ENCODE results near the gene TMEM9.

TMEM9 gene

GRCh38 chr1:201105688-201106087 is 48.6 kb downstream of the TMEM9 start:
- no peak for DNase-seq (ENCODE audit: low spot score)

DNA sequence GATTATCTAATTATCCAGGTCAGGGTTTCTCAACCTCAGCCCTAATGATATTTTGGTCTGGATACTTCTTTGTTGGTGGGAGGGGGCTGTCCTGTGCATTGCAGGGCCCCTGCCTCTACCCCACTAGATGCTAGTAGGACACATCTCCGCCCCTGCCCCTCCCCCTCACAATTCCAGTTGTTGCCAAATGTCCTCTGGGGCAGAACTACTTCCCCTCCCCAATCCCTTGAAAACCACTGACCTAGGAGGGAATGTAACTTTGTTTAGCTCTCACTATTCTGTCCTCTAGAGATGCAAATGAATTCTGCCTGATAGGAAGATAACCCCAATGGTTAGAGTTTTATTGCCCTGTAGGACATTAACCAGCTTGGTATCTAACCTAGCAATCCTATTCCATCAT is 50.1 kb downstream of the TMEM9 start:
- DNase-seq (ENCODE audit: low spot score), result no peak

DNA sequence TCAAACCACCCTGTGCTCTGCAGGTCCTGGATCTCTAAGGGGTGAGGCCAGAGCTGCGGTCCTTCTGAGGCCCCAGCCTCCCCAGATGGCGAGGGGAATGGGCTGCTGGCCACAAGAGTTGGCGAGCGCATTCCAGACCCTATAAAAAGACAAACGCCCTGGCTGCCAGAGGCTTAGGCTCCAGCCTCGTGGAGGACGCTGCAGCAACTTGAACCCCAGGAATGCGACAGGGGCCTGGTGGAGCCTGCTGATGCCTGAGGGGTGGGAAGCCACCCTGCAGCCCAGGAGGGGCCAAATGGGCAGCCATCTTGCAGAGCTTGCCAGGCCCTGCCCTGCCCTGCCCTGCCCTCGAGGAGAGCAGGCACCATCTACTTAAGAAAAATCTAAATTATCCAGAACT is 50.6 kb downstream of the TMEM9 start:
- no peak for DNase-seq (ENCODE audit: low spot score)

DNA sequence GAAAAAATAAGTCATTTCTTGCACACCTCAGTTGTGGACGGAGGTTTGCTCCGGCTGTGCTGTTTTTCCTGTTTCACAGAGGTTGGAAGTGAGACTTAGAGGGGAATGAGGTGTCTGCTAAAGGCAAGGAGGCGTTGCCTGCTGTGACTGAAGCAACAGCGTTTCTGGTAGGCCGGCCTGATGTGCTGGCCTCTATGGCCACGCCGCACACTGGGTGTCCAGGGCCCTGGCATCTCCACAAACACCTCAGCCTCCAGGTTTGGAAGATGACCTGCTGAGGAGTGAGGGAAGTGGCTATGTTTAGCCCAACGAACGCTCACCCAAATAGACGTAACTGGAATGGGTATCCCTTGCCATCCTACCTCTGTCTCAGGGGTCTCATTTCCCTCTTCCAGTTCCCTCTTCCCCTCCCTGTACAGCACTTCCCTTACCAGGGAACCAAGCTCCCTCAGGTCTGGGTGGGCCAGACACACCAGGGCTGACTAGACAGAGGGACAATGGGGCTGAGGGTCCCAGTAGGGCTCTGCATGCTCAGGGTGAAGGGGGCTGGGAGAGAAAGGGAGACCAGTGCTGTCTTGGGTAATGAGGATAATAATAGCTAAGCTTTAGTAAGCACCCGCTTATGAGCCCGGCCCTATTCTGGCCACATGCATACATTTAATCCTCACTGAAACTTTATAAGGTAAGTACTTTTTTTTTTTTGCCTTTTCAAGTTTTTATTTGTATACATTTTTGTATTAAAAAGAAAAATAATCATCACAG is 53.9 kb downstream of the TMEM9 start:
- DNase-seq (ENCODE audit: low spot score), result no peak

GRCh38 chr1:201098992-201099677 is 55.1 kb downstream of the TMEM9 start:
- DNase-seq (ENCODE audit: low spot score), result no peak

GRCh38 chr1:201096977-201097856 is 57.1 kb downstream of the TMEM9 start:
- DNase-seq (ENCODE audit: low spot score), result no peak

DNA sequence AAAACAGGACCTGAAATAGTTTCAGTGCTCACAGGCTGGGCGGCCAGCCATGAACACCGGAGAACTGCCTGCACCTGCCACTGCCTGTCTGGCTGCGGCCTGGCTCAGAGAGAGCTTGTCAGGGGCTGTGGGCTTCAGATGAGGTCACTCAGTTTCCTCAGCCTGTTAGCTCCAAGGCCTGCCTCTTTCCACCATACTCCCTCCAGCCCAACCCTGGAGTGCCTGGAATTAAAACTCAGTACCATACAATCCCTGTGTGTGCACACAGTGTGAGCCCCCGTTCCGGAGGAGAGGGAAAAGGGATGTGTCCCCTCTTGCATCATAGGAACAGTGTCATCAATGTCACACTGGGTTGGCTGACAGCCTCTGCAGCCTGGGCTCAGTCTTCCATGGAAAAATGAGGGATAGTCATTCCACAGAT is 58.2 kb downstream of the TMEM9 start:
- DNase-seq (ENCODE audit: low spot score), result no peak

GRCh38 chr1:201095581-201095980 is 58.7 kb downstream of the TMEM9 start:
- no peak for DNase-seq (ENCODE audit: low spot score)

GRCh38 chr1:201094832-201095231 is 59.4 kb downstream of the TMEM9 start:
- no peak for DNase-seq (ENCODE audit: low spot score)

DNA sequence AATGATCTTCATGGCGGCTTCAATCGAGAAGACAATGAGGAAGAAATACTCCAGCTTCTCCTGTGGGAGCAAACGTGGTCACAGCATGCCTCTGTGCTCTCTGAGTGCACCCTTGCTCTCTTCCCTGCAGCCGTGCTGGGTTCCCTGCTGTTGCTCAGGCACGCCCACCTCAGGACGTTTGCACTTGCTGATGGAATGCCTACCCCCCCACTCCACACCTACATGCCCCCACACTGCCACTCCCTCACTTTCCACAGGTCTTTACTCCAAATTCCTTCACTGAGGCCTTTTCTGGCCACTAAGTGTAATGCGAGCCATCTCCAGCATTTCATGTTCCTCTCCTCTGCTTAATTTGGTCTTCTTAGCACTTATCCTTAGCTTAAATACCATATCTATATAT is 60.3 kb downstream of the TMEM9 start:
- no peak for DNase-seq (ENCODE audit: low spot score)

DNA sequence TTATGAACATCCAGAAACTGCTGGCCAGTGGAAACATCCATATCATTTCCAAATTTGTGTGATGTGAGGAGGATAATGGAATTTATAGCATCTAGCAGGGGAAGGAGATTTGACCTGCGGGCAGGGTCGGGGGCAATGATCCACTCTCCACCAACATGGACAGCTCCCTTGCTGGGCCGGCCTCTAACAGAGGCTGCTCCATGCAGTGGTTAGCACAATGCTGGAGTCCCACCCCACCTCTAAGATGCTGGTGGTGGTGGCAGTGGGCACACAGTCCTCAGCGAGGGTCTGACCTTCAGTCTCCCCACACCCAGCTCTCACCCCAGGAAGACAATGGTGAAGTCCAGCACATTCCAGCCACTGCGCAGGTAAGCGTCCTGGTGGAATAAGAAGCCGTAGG is 60.7 kb downstream of the TMEM9 start:
- no peak for DNase-seq (ENCODE audit: low spot score)

- no peak for DNase-seq (ENCODE audit: low spot score)
Observed at GRCh38 chr1:201092738-201093137, 61.5 kb downstream of the TMEM9 start.

DNA sequence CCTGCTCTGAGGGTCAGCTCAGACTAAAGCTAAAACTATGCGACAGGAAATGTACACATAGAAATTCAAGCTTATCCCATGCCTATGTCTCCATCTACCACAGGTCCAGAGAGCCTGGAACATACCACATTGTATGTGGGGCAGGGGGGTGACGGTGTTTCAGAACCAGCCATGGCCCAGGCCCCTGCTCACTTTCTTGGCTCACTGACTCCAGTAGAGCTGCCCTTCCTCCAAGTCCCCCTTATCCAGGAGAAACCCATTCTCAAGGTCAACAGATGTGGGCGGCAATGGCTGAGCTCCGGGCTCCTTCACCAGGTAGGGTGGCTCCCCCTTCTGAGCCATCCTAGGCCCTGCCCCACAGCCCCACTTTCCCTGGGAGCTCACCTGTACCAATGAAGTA is 63.0 kb downstream of the TMEM9 start:
- no peak for DNase-seq (ENCODE audit: low spot score)

DNA sequence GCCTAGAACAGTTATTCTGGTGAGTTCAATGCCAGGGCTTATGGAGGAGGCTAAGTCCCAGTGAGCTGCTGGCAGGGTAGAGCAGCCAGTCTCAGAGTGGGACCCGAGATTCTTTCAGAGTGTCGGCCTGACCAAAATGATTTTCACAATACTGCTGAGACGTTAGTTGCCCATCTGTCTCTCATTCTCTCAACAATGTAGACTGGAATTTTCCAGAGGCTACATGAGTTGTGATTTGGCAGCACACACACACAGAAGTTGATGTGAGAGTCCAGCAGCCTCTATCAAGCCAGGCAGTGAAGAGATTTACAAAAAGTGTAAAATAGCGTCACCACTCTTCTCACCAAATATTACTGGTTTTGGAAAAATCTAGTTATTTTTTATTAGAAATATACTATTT is 63.7 kb downstream of the TMEM9 start:
- DNase-seq (ENCODE audit: low spot score), result no peak

DNA sequence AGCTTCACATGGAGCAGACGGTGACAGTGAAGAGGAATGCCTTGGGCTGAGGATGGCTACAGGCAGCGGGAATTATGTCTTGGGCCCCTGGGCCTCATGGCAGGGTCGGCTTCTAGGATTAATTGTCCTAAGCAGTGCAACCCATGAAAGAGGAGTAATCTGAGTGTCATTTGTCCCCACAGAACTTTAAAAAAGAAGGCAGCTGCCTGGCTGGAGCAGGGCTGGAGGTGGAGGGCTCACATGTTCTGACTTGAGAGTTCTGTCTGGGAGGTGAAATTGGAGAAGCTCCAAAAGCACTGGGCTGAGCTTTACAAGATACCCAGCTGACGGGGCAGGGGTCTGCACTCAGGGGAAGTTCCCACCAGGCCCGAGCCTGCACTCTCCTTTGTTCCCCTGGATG is 64.7 kb downstream of the TMEM9 start:
- no peak for DNase-seq (ENCODE audit: low spot score)

DNA sequence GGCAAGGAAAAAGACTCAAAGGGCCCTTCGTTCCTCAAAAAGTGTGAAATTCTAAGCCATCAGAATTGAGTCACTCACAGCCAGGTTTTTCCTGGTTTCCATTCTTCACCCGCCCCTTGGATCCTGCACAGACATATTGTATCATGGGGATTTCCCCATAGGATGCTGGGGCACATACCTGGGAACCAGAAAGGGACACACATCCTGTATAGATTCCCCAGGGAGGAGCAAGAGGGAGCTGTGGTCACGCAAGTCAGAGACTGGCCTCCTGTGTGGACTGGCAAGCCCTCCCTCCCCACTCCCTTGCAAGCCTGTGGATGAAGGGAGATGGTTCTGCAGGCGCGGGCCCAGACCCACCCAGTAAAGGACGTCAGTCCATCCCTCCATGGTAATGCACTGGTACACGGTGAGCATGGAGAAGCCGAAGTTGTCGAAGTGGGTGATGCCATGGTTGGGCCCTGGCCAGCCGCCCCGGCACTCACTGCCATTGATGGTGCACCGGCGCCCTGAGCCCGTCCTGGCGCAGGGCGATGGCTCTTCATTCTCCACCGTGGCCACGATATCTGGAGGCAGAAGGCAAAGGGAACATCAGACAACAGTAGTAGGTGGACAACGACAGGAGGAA is 65.3 kb downstream of the TMEM9 start:
- DNase-seq (ENCODE audit: low spot score), result no peak

GRCh38 chr1:201088395-201088794 is 65.9 kb downstream of the TMEM9 start:
- DNase-seq (ENCODE audit: low spot score), result no peak

DNA sequence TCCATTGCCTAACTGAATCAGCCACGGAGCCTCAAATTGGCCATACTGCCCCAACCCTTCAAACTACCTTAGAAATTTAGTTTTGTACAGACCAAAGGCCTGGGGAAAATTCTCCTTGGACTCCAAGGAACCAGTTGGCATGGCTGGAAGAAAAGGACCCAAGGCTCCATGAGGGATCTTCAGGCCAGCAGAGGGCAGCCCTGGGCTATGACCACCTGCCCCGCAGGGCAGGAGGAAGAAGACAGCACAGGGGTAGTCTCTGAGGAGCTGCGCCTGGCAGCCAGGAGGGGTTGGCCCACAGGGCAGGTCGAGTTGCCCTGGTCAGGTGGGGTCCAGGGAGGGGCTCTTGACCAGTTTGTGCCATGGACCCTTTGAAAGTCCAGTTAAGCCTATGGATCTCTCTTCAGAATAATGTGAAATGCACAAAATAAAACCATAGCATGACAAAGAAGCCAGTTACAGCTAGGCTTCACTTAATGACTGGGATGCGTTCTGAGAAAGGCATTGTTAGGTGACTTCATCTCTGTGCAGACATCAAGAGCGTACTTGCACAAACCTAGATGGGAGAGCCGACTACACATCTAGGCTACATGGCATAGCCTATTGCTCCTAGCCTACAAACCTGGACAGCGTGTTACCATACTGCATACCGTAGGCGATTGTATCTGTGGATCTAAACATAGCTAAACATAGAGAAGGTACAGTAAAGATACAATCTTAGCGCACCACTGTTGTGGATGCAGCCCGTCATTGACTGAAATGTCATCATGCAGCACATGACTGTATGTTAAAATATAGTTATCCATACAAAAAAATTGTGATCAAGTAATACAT is 68.2 kb downstream of the TMEM9 start:
- peak; percentile 82 for DNase-seq (ENCODE audit: low spot score)

All from HuH-7.5 (cell line).